Stimulated activated naive CD8-positive, alpha-beta T cell treated with anti-CD3 and anti-CD28 coated beads, Interleukin-15, Interleukin-2, amounts not matched to agents 100 U/mL and 50 U/mL, for 24 hours (primary cell): ENCODE data around the gene AUTS2.
A peak's percentile ranks its signal among the peaks of the same experiment; 100 is the strongest.

Experiments
- ATAC-seq: fragments of 150-1000 bp; cut with Tn5 transposase; one replicate; pipeline ENCODE4 v1.10.0; 2021
- DNase-seq: peaks from one replicate; pipeline ENCODE4 v3.0.0; 2021

AUTS2 gene

DNA sequence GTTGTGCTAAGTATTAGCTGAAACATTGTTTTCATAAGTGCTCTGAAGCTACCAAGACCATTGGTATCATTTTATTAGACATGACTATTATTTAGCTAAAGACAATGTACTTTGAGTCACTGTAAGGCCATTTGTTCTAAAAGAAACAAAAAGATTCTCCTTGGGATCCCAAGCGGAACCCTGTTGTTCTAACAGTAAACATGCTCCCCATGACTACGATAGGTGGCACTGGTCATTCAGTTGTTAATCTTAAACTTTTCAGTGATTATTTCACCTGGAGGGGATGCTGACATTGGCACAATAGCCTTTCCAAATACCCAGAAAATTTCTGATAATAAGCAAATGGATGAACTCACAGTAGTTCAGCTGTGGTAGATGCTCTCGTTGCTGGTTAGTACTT lies 715.0 kb downstream of the AUTS2 start:
- ATAC-seq, result no peak
- no peak for DNase-seq

DNA sequence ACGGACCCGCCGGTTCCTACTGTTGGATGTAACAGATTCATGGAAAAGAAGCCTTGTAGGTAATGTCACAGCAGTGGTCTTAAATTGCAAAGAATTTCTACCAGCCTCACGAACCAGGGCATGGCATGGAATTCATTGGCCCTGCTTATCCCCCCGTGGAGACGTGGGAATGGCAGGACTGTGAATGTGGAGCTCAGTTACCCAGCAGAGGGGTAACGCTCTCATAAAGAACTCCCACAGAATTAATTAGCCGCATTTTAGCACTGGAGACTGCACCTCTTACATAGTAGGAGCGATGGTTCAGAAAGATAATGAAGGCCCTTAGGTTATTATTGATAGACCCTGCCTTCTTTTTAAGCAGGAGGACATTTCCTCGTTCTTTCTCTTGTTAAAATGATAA lies 715.4 kb downstream of the AUTS2 start:
- DNase-seq, result no peak
- no peak for ATAC-seq

DNA sequence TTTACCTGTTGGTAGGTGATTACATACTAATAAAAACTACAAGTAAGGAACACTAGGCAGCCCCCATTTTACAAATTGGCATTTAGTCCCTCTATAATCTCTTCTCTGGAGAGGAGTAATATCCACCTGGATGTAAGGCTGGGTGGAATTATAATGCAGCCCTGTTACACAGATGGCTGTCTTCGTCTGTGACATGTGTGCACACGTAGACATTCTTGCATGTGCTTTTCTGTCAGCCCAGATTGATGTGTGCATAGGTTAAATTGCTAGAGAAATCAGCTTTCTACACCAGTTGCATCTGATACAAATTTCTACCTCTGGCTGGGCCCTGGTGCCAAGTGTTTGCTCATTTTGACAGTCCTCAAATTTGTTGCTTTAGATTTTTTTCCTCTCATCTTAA lies 715.9 kb downstream of the AUTS2 start:
- DNase-seq (no peak), ATAC-seq (no peak)

DNA sequence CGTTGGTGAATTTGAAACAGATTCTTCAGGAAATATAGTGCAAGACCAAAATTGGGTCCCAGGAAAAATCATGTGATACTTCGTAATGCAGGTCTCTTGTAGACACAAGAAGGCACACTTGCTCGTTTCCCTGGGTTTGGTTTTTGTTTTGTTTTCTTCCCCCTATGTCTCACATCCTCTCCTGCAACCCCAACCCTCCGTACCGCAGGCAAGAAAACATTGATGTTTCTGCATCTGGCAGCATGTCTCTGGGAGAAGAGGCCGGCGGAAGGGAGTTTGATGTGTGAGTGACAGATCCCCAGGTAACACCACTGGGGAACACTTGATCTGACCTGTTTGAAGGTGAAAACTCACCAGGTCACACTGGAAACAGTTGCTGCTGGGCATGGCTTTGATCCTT lies 718.5 kb downstream of the AUTS2 start:
- DNase-seq (no peak), ATAC-seq (no peak)

DNA sequence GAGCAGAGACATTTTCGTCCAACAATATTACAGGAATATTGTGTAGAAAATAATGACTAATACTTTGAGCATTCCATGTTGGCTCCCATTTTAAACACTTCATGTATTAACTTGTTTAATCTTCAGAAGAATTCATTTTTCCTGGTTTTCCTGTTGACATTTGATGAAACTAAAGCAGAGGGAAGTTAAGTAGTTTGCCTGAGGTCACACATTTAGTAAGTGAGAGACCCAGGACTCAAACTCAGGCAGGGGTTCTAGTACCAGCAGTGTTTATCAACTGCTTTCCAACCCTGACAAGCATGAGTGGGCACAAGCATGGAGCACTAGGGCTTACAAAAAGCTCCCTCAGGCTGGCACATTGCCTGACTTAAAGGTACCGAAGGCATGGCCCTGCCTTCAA lies 719.1 kb downstream of the AUTS2 start:
- no peak for DNase-seq
- ATAC-seq, result no peak

DNA sequence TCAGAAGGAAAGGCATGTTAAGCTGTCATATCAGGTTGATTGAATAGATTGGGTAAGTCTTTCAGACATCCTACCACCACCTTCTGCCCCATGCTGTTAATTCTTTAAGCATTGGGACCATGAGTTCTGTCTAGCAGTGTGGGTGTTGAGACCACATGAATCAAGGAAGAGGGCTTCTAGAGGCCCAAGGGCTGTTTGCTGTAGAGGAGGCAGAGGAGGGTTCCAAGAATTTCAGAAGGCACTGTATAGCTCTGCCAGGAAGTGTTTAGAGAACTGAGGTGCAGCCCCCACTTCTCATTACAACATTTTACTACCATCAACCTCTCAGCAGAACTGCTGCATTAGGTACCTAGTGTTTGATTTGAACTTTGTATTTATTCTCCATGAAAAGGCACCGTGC lies 720.2 kb downstream of the AUTS2 start:
- peak; percentile 36 for ATAC-seq

DNA sequence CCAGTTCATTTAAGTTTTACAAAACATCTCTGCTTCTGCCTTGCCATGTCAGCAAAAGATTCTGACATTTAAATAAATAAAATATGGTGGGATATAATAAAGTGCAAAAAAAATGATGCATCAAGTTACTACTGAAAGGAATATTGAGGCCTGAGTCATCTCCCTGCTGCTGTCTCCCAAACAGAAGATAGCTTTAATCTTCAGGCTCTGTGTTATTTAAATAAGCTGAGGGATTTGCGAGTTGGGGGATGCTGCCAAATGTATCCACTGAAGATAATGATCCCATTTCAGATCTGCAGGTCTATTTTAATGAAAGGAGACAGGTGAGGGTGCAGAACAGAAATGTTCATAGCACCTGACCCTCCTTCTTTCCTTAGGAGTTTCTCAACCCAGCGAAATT lies 720.8 kb downstream of the AUTS2 start:
- DNase-seq (no peak), ATAC-seq (no peak)

More for the DNA sequence above, 720.2 kb downstream of the AUTS2 start:
- no peak for DNase-seq

DNA sequence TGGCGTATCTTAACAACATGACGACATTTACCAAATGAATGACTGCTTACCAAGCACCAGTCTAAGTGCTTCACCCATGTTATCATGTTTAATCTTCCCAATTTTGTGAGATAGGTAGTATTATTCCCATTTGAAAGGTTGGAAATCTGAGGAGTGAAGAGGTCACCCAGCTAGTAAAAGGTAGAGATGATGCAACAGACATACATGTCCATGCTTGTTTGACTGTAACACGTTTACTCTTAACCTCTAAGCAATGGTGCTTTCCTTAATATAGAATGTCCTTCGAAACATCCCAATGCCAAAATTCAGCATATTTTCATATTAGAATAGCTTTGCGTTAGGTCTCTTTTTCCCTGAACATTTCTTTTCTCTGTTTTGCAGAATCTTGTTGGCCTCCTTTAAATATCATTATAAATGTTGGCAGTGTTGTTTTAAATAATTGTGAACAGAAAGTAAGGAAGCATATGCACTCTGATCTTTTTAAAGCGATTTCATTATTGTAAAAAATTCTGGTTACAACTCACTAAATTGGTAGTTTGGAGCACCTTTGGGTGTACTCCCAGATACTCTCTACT lies 722.8 kb downstream of the AUTS2 start:
- DNase-seq, result no peak
- ATAC-seq, result no peak

DNA sequence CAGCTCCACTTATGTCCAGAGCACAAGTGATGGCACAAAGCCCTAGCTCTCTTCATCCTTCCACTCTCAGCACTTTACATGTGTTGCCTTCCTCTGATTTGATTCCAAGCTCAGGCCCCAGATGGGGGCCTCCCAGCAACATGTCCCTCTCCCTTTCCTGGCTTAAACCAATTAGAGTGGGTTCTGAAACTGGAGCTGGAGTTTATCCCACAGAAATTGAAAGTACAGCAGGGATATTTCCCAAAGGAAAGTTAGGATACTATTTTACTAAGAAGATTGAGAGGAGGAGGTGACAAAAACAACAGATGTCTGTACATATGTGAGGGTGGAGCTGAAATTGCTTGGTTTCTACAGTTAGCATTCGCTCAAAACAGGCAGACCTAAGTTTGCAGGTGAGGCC lies 724.6 kb downstream of the AUTS2 start:
- no peak for DNase-seq
- ATAC-seq, result no peak

DNA sequence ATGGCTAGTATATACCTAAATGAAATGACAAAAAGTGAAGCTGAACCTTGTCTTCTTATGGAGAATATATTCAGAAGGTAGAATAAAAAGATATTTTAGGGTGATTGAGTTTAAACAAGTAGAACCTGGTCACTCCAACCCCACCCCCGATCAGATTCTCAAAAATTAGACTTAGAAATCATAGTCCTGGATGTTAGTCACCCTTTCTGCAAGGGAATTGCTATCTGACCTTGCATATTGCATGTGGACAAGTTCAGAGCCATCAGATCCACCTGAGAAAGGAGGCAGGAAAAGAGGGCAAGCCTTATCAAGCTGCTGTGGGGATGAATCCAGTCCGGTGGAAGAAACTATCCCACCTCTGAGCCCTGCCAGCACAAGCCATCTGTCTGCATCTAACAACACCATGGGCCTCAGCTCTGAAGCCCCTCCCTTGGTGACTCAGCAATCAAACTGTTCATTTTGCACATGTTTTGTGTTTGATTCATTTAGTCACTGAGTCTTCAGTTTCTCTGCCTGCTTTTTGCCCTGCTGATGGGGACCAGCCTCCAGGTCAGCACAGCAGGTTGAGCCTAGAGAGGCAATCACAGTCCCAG lies 727.3 kb downstream of the AUTS2 start:
- no peak for ATAC-seq
- no peak for DNase-seq

DNA sequence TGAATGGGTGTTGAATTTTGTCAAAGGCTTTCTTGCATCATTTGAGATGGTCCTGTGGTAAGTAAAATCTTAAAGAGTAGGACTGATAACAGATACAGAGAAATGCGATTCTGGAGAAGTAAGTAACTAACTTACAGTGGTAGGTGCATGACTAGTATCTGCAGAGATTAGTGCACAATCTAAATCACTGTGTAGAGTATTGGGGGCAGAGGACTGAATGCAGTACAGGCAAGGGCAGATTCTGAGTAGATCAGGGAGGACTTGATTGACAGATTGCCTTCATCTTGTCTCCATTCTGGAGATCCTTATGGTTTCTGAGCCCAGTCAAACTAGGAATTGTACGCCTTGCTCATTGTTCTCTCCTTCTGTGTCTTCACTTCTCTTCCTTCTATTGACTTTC lies 736.0 kb downstream of the AUTS2 start:
- ATAC-seq (no peak), DNase-seq (no peak)

DNA sequence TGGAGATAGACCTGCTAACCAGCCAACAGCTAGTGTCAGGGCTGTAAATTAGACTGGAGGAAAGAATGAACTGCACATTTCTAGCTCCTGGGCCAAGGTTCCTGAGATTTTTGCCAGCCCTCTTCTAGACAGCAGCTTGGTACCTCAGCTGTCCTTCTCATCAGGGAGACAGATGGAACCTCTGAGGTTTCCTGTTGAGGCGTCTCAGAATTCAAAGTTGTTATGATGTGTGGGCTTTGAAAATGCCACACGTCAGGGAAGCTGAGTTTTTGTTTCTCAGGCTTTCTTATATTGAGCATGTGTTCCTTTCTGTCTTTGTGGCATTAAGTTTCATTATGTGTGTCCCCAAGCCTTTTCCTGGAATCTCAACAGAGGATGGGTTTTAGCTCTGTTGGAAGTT lies 736.6 kb downstream of the AUTS2 start:
- ATAC-seq (peak; percentile 66), DNase-seq (no peak)

DNA sequence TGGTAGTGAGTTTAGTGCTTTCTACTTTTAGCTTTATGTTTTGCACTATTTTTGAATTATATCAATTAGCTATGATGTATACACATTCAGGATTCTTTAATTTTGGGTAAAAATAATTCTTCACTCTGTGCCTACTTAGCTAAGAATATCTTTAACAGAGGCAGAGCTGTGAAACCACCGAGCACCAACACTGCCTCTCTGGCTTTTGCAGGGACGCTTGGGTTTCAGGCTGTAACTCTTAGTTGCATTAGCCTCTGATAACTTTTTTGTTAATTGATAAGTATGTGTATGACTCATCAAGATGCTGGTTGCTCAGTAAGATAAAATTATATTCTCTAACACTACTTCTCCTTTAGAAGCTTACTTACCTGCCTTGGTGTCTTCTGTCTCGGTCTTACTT lies 738.3 kb downstream of the AUTS2 start:
- DNase-seq (no peak), ATAC-seq (no peak)

DNA sequence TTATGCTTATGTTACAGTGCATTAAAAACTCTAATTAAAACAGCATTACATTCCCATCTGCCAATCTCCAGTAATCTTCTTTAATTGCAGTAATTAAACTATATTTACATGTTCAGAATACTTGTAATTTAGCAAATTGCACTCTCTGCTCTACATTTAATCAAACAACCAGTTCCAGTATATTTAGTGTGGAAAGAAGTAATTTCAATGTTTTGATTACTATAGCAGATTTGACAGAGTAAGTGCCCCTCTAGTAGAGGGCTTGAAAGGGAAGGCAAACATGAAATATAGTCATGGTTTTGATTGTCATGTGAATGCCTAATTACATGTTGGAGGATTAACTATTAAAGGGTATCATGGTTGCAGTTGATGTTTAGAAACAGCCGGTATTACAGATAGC lies 739.7 kb downstream of the AUTS2 start:
- ATAC-seq, result no peak
- DNase-seq, result no peak

DNA sequence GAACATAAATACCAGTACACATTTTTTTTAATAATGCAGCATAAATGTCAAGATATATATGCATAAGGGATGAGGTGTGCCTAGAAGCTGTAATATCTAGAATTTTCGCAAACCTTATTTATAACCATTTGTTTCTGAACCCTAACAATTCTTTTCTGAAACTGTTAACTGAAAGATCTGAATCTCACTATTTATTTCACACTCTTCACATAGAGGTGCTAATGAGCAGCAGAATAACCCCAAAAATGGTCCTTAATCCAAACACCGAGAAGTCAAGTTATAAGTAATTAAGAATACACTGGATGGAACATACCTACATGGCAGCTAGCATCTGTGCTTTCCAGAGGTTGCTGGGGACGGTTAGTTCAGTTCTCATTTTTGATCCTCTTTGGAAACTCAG lies 742.0 kb downstream of the AUTS2 start:
- no peak for DNase-seq
- no peak for ATAC-seq

DNA sequence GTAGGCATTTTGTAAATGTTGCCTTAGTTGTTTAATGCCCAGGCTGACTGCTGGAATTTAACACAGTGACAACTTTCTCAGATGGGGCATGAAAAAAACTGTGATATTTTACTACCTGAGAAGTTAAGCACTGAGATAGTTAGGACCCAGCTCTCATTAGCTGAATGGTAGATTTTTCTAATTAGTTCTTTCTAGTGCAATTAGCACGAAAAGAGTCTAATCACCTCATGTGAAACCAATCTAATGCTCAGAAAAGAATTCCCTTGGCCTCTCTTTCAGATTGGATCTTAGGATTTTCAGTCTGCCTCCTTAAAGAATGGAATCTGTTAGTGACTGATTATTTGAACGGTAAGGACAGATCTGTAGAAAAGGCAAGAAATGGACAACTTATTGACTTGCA lies 743.2 kb downstream of the AUTS2 start:
- no peak for ATAC-seq
- DNase-seq, result no peak

DNA sequence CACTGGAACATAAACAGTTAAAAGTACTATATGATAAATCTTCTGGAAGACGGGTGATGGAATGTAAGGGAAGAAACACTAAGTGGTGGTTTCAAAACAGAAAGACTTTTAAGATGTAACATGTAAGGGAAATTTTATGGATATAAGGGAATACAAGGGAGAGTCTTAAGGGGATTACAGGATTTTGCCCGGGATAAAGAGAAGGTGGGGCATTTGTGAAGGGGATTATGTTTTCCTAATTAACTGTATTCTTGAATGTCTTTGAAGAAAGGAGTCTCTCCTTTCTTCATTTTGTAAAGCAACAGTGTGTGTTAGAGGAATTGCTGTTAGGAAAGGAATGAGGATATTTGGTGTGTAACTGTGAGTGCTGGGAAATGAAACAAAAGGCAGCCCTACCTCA lies 745.2 kb downstream of the AUTS2 start:
- ATAC-seq, result no peak
- no peak for DNase-seq

DNA sequence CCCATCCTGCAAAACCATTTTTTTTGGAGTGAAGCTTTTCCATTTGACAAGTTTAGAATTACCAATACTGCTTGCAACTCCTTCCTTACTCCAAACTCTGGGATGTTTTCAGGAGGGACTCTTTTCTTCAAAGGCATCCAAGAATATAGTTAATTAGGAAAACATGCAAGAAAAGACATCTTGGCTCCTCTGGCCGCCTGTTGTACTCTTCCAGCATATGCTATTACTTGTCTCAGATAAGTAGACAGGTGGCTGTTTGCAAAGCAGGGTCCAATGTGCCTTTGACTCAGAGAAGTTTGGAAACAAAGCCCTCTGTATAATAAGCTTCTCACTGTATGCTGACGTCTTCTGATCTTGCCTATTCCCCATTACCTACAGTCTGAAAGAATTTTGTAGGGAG lies 746.5 kb downstream of the AUTS2 start:
- DNase-seq (no peak), ATAC-seq (no peak)

DNA sequence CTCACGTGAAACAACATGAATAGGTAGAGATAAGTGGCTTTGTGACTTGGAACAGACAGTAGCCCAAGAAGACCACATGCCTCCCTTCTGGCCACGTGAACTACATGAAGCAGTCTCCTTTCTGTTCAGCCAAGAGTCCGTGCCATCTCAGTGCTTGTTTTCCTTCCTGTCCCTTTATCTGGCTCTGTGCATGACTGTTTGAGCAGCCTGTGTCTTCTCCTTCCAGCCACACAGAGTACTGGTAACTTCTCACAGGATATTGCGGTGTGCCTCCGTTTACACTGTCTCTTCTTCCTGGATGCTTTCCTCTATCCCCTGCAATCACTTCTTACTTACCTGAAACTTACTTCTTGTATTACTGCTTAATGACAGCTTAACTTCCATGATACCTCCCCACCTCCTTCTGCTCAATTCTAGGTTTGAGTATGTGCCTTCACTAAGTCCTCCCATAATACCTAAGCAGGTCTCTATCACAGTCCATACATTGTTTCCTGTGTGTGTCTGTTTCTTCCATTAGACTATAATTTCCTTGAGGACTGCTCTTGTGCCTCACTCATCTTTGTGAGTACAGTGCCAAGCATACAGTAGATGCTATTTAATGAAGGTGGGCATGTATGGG lies 748.7 kb downstream of the AUTS2 start:
- ATAC-seq, result no peak
- DNase-seq, result no peak

DNA sequence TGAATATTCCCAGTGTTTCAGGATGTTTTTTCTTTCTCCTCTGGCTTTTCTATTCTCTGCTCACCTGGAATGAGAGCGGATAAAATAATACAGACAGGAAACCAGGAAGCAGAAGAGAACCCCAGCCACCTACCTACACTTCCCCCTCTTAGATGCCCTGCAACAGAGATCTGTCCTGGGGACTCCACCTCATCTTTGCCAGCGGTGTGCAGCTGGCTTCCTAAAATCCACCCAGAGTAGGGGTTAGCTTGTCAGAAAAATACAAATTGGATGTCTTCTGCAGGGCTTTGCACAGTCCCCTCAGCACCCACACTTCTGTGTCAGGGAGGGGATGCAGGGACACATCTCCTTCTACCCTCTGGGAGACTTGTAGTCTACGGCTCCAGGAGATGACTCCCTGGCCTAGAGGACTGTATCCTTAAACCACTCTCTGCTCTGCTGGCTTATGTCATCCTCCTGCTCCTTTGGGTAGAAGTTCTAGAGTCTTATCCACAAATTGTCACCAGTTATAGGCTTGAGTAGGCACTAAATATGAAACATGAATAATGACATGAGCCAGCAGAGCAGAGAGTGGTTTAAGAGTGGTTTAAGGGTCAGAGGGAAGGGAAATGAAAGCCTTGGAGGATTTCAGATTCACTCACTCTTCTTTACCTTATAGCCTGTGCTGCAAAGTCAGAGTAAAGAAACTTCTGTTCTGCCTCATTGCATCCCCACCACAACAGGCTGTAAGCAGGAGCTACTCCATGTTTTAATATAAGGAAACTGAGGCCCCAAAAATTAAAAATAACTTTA lies 749.4 kb downstream of the AUTS2 start:
- DNase-seq (no peak), ATAC-seq (peak; percentile 23)

DNA sequence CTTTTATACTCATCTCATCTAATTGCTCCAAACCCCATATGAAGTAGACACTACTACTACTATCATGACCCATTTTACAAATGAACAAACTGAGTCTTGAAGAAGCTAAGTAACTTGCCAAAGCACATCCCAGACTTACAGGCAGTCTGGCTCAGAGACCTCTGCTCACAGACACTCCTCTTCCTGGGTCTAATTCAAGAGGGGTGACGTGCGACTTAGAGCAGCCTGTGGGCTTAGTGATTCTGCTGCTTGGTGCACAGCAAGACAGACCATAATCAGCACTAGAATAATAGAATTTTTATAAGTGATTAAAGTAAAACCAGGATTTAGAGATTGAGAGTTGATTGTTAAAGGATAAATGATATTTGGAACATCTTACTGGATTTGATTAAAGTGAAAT lies 750.8 kb downstream of the AUTS2 start:
- DNase-seq (no peak), ATAC-seq (no peak)

DNA sequence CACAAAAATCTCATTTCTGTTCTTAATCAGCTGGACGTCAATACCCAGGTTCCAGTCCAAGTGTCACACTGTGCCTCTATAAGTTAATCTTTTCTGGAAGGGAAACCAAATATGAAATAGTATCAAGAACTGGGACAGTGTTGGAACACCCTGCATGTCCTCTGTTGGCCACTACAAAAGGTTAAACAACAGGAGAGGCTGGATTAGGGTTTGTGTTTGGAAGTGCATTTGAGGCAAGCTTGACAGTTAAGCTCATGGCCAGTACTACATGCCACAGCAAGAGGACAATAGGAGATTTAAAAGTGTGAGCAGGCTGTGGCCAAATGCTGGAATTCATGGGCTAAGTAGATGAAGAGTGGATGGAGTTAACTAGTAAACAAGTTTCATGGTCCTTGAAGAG lies 751.5 kb downstream of the AUTS2 start:
- no peak for ATAC-seq
- DNase-seq, result no peak

DNA sequence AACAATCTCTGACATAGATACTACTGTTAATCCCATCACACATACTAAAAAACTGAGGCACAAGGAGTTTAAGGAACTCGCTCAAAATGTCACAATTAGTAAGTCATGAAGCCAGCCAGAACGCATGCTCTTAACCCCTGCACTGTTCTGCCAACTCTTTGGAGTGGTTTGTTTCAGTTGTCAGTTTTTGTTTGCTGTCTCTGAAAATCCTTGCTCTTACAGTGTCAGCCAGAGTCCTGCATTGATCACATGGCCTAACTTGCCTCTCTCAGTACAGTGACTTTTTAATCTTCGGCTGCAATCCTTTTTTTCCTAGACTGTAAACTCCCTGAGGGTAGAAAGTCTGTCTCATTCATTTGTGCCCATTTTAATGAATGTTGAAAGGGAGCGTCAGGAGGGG lies 753.8 kb downstream of the AUTS2 start:
- DNase-seq (no peak), ATAC-seq (no peak)

DNA sequence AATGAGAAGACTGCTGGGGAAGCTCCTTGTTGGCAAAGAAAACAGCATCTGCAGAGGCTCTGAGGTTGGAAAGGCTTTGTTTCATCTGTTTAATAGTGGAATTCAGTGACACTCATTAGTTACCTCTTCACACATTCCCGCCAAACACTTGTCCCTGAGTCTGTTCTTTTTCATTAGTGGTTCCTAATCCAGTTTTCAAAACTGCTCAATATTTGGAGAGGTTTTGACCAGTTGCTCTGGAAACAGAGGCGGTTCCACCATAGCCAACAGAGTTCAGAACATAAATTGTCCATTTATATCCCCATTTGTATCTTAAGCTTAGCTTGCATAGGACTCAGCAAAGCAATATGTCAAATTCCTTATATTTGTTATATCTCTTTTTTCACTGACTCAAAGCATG lies 754.6 kb downstream of the AUTS2 start:
- ATAC-seq (no peak), DNase-seq (no peak)
